ENCODE data around the gene AGAP1.

DNA sequence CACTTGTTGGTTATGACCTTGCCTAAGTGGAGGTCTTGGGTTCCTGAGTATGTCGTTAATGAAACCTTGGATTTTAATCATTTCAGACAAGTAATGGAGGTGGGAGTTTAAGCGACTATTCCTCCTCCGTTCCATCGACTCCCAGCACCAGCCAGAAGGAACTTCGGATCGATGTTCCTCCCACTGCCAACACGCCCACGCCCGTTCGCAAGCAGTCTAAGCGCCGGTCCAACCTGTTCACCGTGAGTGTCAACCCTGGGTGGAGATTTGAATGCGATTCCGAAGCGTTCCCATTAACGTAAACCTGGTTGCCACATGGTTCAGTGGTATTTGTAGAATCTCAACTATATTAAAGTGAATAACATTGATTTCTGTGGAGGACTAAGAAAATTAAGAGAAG, 305.4 kb downstream of the AGAP1 start:
- TF ChIP-seq, protein P1, sequence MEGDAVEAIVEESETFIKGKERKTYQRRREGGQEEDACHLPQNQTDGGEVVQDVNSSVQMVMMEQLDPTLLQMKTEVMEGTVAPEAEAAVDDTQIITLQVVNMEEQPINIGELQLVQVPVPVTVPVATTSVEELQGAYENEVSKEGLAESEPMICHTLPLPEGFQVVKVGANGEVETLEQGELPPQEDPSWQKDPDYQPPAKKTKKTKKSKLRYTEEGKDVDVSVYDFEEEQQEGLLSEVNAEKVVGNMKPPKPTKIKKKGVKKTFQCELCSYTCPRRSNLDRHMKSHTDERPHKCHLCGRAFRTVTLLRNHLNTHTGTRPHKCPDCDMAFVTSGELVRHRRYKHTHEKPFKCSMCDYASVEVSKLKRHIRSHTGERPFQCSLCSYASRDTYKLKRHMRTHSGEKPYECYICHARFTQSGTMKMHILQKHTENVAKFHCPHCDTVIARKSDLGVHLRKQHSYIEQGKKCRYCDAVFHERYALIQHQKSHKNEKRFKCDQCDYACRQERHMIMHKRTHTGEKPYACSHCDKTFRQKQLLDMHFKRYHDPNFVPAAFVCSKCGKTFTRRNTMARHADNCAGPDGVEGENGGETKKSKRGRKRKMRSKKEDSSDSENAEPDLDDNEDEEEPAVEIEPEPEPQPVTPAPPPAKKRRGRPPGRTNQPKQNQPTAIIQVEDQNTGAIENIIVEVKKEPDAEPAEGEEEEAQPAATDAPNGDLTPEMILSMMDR (IDR thresholded peaks at IDR 0.05): no peak
- no peak for TF ChIP-seq POLR2A (IDR thresholded peaks at IDR 0.05)
